GM21619 (cell line): ENCODE measurements around the gene PFN1.
A peak's percentile ranks its signal among the peaks of the same experiment; 100 is the strongest.

ENCODE experiments used
- ATAC-seq: cut with Tn5 transposase; IDR thresholded peaks from one replicate; pipeline ENCODE4 v1.9.1; 2021; ENCODE audit not compliant: unreplicated experiment

The PFN1 gene

DNA sequence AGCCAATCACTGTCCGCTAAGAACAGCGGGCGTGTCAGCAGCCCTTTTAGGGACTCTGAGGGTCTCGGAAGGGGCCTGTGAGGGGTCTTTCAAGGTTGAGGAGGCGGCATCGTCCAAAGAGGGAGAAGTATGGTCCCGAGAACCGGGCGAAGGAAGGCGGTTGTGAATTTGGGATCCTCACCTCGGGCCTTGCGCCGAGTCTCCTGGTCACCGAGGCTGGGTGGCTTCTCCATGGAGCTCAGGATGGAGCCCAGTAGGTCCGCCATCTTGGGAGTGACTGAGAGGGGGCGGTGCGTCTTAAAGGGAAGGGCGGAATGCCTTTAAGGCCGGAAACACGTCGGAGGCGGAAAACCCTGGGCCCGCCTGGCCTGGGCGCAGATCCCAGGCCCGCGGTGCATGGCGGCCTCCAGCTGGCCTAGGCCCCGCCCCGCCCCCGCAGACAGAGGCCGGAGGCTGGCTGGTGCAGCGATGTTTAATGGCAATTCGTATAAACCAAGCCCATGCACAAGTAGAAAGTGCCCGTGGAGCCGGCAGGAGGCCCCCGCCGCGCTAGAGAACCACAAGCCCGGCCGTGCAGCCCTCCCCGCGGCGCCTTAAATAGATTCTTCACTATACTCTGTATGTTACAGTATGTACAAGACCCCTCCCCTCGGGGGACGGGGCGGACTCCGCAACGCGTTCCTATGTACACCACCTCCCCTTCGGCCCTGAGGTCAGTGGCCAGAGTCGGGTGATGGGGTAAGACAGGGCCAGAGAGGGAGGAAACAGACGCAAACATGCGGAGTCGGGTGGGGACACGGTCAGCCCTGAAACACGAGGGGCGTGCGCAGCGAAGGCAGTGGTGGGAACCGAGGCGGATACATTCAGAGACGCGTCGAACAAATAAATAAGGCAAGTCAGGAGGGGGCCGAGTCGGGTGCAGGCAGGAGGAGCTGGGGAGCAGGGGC is 19.5 kb upstream of the PFN1 start, which contains the start of gene SPAG7:
SPAG7 (minus strand) TSS at position 279 of the 947 bp plus-strand sequence; CDS start at position 266, 13 bp downstream.
- peak; percentile 54 for ATAC-seq

- ATAC-seq: peak; percentile 77
Measured at GRCh38 chr17:4966844-4967538, 18.7 kb upstream of the PFN1 start.

GRCh38 chr17:4965311-4965986 is 17.1 kb upstream of the PFN1 start:
- ATAC-seq: no peak

DNA sequence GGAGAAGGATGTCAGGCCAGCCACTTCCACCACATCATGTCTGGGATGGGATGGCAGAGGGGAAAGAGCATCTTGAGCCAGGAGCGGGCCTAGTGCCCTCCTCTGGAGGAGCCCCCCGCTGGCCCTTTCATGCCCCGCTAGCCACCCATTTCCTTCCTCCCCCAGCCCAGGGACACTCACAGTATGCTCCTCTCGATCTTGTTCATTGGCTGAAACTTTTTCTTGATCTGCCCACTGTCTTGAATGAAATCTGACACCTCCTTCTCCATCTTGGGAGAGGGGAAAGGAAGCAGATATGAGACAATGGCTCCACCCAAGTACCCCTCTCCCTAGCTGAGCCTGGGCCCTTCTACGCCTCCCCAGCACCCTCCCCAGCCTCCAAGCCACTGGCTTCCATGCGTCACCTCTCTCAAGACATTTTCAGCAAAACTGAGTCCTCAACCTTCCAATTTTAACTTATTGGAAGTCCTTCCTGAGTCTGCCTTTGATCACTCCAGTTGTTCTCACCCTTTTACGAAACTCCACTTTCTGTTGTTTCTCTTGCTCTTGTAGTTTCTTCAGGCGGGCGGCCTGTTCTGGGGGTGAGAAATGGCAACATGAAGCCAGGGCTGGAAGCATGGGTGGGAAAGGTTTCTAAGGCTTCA is 12.1 kb upstream of the PFN1 start:
- ATAC-seq: no peak

DNA sequence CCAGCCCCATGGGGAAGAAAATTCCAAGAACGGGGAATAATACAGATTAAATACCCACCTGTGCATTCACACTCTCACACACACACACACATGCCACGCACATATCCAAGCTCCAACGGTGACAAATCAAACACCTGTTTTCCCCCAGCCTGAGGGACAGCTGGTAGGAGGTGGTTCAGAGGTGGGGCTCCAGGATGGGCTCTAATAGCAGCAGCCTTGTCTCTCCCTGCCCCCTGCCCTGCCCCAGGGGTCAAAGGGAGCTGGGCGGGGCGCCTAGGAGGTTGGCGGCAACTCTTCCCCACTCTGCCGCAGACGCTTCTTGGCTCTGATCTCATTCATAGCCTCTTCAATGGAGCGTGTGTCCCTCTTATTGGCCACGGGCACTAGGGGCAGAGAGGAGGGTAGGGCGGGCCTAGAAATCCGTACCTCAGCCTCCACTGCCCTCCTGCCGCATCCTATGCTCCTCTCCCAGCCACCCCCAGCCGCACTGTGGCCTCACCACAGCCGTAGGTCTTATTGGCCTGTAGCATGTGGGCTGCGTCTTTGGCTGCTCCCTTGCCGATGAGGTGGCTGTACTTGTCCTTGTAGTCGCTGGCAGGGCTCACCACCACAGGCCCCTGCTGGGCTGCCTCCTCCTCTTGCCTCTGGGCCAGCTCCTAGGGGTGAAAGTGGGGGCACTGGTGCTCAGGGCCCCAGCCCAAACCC is 11.1 kb upstream of the PFN1 start:
- ATAC-seq: no peak

GRCh38 chr17:4958102-4958501 is 9.8 kb upstream of the PFN1 start:
- ATAC-seq: no peak

DNA sequence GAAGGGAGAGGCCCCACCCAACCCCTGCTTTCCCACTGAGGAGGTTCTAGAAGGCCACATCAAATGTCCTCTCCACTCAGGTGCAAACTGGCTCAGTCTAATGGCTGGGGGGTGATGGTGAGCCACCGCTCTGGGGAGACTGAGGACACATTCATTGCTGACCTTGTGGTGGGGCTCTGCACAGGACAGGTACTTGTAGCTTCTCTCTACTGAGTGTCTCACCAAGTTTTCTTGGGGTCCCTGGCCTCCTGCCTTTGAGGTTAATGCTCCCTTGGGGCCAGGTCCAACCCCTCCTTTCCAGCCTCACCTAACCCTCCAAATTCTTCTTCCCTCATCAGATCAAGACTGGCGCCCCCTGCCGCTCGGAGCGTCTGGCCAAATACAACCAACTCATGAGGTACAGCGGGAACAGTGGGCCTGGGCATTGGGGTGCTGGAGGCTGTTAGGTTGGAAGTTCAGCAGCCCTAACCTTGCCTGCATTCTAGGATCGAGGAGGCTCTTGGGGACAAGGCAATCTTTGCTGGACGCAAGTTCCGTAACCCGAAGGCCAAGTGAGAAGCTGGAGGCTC is 8.2 kb upstream of the PFN1 start:
- ATAC-seq: no peak

GRCh38 chr17:4955091-4955490 is 6.8 kb upstream of the PFN1 start:
- no peak for ATAC-seq

DNA sequence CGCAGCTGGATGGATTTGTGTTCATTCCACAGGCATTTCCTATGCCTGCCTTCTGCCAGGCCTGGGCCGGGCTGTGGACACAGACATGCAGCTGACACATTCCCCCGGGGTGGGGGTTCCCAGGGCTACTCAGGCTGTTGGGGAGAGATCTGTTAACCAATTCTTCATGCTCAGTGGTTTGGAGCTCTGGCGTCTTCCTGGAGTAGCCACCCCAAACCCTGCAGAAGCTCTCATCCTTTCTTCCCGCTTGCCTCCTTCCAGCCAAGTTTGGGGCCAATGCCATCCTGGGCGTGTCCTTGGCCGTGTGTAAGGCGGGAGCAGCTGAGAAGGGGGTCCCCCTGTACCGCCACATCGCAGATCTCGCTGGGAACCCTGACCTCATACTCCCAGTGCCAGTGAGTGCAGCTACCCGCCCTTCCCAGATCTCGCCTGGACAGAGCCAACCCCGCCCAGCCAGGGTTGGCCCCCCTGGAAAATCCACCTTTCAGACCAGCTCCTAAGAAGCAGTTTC is 5.2 kb upstream of the PFN1 start:
- ATAC-seq: no peak

DNA sequence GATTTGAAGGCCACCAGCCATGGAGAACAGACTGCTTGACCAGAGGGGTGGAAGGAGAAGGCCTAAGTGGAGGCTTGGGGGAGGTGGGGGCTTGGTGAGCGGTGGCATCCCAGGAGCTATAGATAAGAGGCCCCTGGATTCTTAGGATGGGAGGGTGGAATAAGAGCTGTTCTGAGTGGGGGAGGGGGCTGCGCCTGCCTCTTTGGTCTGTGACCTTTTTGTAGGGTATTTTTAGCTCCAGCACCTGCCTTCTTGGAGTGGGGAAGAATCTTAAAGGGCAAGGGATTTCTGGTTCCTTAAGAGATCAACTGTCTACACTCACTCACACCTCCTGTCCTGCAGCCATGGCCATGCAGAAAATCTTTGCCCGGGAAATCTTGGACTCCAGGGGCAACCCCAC is 3.2 kb upstream of the PFN1 start:
- ATAC-seq: no peak

DNA sequence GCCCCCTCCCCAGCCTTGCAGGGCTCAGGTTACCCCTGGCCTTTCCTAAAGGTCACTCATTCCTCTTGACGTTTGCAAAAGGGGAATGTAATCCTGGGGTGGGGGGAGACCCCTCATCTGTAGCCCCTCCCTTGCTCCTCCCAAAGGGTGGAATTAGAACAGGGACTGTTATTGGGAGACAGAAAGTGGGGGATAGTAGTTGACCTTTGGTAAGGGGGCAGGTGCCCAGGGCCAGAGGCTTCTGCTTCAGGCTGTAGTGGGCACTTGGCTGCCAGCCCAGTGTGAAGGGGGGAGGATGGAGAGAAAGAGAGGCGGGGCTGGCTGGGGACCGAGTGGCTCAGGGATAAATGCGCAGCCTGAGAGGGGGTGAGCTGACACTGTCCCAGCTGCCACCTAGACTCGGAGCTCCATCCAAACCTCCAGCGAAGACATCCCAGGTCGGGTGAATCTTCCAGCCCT is 2.4 kb upstream of the PFN1 start, which contains the start of gene ENO3:
ENO3 (plus strand) TSS at position 374 of the 459 bp plus-strand sequence. CDS start 711 bp downstream, outside the sequence.
- no peak for ATAC-seq

- peak; percentile 5 for ATAC-seq
Measured at GRCh38 chr17:4950075-4950745, 1.9 kb upstream of the PFN1 start.

DNA sequence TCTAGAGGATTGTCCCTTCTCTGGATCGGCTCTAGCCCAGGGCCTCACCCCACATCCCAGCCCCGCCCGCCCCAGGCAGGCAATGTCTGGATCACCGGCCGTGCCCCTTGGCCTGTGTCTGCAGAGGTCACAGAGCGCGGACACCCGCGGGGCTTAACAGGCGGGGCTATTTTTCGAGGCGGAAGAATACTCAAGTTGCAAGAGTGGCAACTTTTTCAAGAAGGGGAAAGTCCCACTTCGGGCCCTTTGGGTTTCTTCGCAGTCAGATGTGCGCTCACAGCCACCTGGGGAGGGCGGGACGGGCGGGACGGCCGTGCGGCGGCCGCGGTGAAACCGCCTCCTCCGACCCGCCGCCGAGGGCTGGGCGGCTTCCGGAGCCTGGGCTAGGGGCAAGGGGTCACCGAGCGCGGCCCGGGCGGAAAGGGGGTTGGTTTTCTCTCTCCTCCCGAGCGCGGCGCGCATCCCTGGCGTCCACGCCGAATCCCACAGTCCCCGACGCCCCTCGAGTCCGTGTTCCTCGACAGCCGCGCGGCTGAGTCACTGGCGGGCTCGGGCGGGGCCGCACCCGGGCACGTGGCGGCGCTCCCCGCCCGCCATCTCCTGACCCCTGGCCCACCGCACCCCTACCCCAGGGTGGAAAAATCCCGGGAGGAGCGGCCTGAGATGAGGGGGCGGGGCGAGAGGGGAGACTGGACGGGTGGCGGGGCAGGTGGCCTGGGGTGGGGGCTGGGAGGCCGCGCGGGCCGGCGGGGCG is 1.2 kb upstream of the PFN1 start:
- peak; percentile 23 for ATAC-seq

GRCh38 chr17:4948931-4949320 is 596 bp upstream of the PFN1 start:
- ATAC-seq: peak; percentile 23

DNA sequence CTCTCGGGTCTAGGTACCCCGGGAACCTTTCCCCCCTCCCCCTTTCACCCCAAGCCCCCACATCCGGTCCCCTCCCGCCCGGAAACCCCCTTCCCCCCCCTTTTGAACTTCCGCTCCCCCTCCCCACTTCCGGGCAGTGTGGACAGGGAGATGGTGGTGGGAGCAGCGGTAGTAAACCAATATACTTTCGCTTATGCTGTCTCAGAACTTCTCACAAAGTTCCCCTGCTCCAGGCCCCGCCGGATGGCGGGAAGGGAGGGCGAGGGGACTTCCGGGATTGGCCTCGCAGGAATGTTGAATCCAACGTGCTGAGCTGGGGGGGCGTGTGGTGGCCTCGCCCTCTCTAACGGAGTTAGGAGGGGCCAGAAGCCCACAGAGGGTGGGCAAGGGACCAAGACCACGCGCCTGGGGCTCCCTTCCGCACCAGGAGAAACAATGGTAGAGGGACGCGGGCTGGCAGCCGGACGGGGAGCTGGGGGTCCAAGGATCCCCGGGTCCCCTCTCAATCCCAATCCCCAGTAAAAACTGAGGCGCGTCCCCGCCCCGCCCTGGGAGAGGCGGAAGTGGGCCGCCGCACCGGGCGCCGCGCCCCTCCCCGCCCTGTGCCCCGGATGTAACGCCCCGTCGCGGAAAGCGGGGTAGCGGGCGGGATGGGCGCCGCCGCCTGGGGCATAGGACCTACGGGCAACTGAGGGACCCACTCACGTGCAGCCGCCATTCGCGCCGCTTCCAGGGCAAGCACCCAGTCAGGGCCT is 742 bp downstream of the PFN1 start:
- no peak for ATAC-seq

DNA sequence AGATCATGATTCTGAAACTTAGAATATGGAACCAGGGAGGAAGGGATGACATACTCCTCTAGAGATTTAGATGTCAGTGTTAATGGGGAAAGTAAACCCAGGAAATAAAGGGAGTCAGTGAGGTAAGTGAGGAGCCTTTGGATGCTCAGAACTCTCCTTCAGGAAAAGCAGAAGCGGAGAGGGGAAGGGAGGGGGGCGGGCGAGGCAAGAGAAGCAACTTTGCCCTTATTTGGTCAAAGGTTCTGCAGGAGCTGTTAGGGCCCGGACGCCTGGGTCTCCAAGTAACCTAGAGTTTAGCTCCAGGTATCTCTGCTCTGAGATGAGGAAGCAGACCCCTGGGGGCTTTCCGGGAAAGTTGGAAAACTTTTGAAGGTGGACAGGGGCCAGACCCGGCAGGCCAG is 1.3 kb downstream of the PFN1 start:
- ATAC-seq: no peak

DNA sequence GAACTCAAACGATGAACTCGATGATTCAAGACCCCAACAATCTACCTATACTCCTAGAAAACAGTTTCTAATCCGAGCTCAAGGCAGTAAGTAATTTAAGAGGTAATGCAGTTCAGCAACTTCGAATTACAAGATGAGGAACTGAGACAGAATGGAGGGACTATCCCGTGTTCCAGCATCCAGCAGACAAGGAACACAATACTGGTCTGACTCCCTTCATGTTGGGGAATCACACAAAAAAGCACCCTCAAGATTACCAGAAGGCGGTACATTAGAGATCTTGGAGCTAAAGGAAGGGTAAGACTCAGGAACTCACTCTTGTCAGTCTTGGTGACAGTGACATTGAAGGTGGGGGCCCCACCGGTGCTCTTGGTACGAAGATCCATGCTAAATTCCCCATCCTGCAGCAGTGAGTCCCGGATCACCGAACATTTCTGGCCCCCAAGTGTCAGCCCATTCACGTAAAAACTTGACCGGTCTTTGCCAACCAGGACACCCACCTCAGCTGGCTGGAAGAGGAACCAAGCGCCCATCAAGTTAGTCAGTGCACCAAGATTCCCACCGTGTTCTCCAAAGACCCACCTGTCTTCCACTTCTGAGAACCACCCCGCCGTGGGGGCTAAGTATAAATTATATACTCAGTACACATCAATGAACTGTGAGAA is 1.9 kb downstream of the PFN1 start:
- ATAC-seq: no peak
